Measurements from ENCODE around the gene NEDD9. TPM values are rescaled to one million over a fixed set of nuclear protein-coding genes. Genes with fewer than 3 reads are reported as not detected.

Gene NEDD9
- total RNA-seq, 1 donor from 2014 or later: 14.1 TPM

GRCh38 chr6:11194356-11195218 lies 37.9 kb downstream of the NEDD9 start:
- no peak overlapping the region for H3K27ac Mint-ChIP-seq (ENCODE audit: unreplicated experiment)
- TF ChIP-seq CTCF (conservative IDR thresholded peaks at IDR 0.05): no peak
- no peak for DNase-seq (ENCODE audit: low read depth, low spot score)
- H3K9me3 Mint-ChIP-seq: peaks cover 5% of the 10 kb centered on the region
- H3K36me3 Mint-ChIP-seq (ENCODE audit: low read depth): peaks cover 41% of the 10 kb centered on the region
- H3K27me3 Mint-ChIP-seq (ENCODE audit: low read depth): no peaks in the 10 kb centered on the region
- no peak overlapping the region for H3K4me3 Mint-ChIP-seq
- H3K4me1 Mint-ChIP-seq: peaks cover 51% of the 10 kb centered on the region

GRCh38 chr6:11193434-11193833 lies 39.0 kb downstream of the NEDD9 start:
- TF ChIP-seq CTCF (conservative IDR thresholded peaks at IDR 0.05): no peak
- Mint-ChIP-seq H3K27me3 (ENCODE audit: low read depth) (no peaks in the 10 kb centered on the region), H3K36me3 (ENCODE audit: low read depth) (peaks cover 39% of the 10 kb centered on the region), H3K27ac (ENCODE audit: unreplicated experiment) (no peak overlapping the region), H3K9me3 (peaks cover 3% of the 10 kb centered on the region), H3K4me1 (peaks cover 41% of the 10 kb centered on the region), H3K4me3 (no peak overlapping the region)
- no peak for DNase-seq (ENCODE audit: low read depth, low spot score)

- Mint-ChIP-seq H3K27ac (ENCODE audit: unreplicated experiment) (peak overlapping the region; percentile 72), H3K4me1 (peaks cover 28% of the 10 kb centered on the region), H3K9me3 (peaks cover 3% of the 10 kb centered on the region), H3K27me3 (ENCODE audit: low read depth) (no peaks in the 10 kb centered on the region), H3K4me3 (no peak overlapping the region), H3K36me3 (ENCODE audit: low read depth) (peaks cover 48% of the 10 kb centered on the region)
- no peak for TF ChIP-seq CTCF (conservative IDR thresholded peaks at IDR 0.05)
- DNase-seq (ENCODE audit: low read depth, low spot score): no peak
These were observed 40.3 kb downstream of the NEDD9 start for GRCh38 chr6:11192167-11192566.

- TF ChIP-seq CTCF (conservative IDR thresholded peaks at IDR 0.05): no peak
- Mint-ChIP-seq H3K36me3 (ENCODE audit: low read depth) (peaks cover 51% of the 10 kb centered on the region), H3K27ac (ENCODE audit: unreplicated experiment) (no peak overlapping the region), H3K27me3 (ENCODE audit: low read depth) (no peaks in the 10 kb centered on the region), H3K4me1 (peaks cover 16% of the 10 kb centered on the region), H3K4me3 (no peak overlapping the region), H3K9me3 (peaks cover 3% of the 10 kb centered on the region)
- DNase-seq (ENCODE audit: low read depth, low spot score): no peak
These were observed 41.7 kb downstream of the NEDD9 start for GRCh38 chr6:11190625-11191245.

GRCh38 chr6:11189865-11190624 lies 42.4 kb downstream of the NEDD9 start:
- no peaks in the 10 kb centered on the region for H3K27me3 Mint-ChIP-seq (ENCODE audit: low read depth)
- no peak for TF ChIP-seq CTCF (conservative IDR thresholded peaks at IDR 0.05)
- H3K4me1 Mint-ChIP-seq: peaks cover 11% of the 10 kb centered on the region
- H3K4me3 Mint-ChIP-seq: no peak overlapping the region
- peaks cover 3% of the 10 kb centered on the region for H3K9me3 Mint-ChIP-seq
- no peak for DNase-seq (ENCODE audit: low read depth, low spot score)
- peaks cover 52% of the 10 kb centered on the region for H3K36me3 Mint-ChIP-seq (ENCODE audit: low read depth)
- no peak overlapping the region for H3K27ac Mint-ChIP-seq (ENCODE audit: unreplicated experiment)

All from neural crest cell (in vitro differentiated cells).